ENCODE data around the gene ZPBP. TPM values are rescaled to one million over a fixed set of nuclear protein-coding genes. Genes with fewer than 3 reads are reported as not detected.

Gene ZPBP
- total RNA-seq, 1 experiment from 2014 or later = not detected

DNA sequence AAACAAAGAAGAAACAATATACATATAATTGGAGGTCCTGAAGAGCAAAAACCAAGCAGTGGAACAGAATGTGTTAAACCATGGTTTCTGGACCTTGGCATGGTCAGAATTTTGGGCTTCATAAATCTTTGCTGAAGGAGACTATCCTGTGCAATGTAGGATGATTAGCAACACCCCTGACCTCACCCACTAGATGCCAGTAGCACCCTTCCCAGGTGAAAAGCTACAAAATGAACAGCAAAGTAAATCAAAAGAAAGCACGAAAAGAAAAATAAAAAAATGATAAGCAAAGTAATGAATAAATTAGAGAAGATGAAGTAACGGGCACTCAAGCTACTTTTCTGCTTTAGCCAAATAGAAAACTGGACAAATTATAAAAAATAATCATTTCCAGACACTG lies 19.2 kb upstream of the ZPBP start:
- TF ChIP-seq, protein P1, sequence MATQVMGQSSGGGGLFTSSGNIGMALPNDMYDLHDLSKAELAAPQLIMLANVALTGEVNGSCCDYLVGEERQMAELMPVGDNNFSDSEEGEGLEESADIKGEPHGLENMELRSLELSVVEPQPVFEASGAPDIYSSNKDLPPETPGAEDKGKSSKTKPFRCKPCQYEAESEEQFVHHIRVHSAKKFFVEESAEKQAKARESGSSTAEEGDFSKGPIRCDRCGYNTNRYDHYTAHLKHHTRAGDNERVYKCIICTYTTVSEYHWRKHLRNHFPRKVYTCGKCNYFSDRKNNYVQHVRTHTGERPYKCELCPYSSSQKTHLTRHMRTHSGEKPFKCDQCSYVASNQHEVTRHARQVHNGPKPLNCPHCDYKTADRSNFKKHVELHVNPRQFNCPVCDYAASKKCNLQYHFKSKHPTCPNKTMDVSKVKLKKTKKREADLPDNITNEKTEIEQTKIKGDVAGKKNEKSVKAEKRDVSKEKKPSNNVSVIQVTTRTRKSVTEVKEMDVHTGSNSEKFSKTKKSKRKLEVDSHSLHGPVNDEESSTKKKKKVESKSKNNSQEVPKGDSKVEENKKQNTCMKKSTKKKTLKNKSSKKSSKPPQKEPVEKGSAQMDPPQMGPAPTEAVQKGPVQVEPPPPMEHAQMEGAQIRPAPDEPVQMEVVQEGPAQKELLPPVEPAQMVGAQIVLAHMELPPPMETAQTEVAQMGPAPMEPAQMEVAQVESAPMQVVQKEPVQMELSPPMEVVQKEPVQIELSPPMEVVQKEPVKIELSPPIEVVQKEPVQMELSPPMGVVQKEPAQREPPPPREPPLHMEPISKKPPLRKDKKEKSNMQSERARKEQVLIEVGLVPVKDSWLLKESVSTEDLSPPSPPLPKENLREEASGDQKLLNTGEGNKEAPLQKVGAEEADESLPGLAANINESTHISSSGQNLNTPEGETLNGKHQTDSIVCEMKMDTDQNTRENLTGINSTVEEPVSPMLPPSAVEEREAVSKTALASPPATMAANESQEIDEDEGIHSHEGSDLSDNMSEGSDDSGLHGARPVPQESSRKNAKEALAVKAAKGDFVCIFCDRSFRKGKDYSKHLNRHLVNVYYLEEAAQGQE (IDR thresholded peaks at IDR 0.05; ENCODE audit: insufficient read depth in 1 of 2, low read depth in 2 of 2, low read length in 1 of 2) = no peak
- TF ChIP-seq SIN3A (IDR thresholded peaks at IDR 0.05; ENCODE audit: borderline replicate concordance, insufficient read depth, low read depth, low read length) (no peak), TCF7L2 (IDR thresholded peaks at IDR 0.05; ENCODE audit: low read depth, low read length) (no peak), POLR2AphosphoS5 (IDR thresholded peaks at IDR 0.05; ENCODE audit: low read depth, low read length) (no peak)
- TF ChIP-seq, protein P2, sequence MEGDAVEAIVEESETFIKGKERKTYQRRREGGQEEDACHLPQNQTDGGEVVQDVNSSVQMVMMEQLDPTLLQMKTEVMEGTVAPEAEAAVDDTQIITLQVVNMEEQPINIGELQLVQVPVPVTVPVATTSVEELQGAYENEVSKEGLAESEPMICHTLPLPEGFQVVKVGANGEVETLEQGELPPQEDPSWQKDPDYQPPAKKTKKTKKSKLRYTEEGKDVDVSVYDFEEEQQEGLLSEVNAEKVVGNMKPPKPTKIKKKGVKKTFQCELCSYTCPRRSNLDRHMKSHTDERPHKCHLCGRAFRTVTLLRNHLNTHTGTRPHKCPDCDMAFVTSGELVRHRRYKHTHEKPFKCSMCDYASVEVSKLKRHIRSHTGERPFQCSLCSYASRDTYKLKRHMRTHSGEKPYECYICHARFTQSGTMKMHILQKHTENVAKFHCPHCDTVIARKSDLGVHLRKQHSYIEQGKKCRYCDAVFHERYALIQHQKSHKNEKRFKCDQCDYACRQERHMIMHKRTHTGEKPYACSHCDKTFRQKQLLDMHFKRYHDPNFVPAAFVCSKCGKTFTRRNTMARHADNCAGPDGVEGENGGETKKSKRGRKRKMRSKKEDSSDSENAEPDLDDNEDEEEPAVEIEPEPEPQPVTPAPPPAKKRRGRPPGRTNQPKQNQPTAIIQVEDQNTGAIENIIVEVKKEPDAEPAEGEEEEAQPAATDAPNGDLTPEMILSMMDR (IDR thresholded peaks at IDR 0.05) = no peak; the same call in 1 of the 2 replicates
- Histone ChIP-seq H3K4me3 (ENCODE audit: low read depth in 2 of 2, low read length in 2 of 2) (no peak overlapping the region), H3K27ac (ENCODE audit: low read length) (no peak overlapping the region), H3K4me1 (ENCODE audit: control insufficient read depth, insufficient read depth, low read length) (no peaks in the 10 kb centered on the region), H3K27me3 (ENCODE audit: control insufficient read depth, insufficient read depth, low read length) (0 out of 2 replicates have a peak, but pooled peaks cover 4% of the 10 kb centered on the region), H3K9me3 (ENCODE audit: control insufficient read depth, insufficient read depth, low read depth, low read length) (peaks cover 6% of the 10 kb centered on the region), H3K36me3 (ENCODE audit: control insufficient read depth, insufficient read depth, low read length) (no peaks in the 10 kb centered on the region; the same call in 1 of the 2 replicates)
- no peak for ATAC-seq
- CTCF ChIA-PET = no interaction called here
- no peak for DNase-seq (ENCODE audit: low read depth, low spot score)
- intact Hi-C loops (cut with micrococcal nuclease; ENCODE audit: unreplicated experiment) = no loop called here
- POLR2A ChIA-PET = no interaction called here
- BruUV-seq (replicated peaks) = no TSS peak
- in situ Hi-C loops (cut with HindIII; ENCODE audit: low pct_unique_long_range_greater_than_20kb, low sequenced_read_pairs) = no loop called here

DNA sequence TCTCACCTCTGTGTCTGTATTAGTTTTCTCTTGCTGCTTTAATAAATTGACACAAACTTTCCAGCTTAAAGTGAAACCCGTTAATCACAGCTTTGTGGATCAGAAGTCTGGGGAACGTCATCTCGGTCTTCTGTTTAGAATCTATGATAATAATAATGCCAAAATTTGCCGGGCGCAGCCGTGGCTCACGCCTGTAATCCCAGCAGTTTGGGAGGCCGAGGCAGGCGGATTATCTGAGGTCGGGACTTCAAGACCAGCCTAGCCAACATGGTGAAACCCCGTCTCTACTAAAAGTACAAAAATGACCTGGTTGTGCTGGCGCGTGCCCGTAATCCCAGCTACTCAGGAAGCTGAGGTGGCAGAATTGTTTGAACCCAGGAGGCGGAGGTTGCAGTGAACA lies 8.8 kb upstream of the ZPBP start:
- no peak overlapping the region for H3K4me3 ChIP-seq (ENCODE audit: low read depth in 2 of 2, low read length in 2 of 2)
- ChIA-PET POLR2A (no interaction called here), CTCF (no interaction called here)
- H3K9me3 ChIP-seq (ENCODE audit: control insufficient read depth, insufficient read depth, low read depth, low read length) = no peaks in the 10 kb centered on the region
- intact Hi-C loops (cut with micrococcal nuclease; ENCODE audit: unreplicated experiment) (no loop called here), in situ Hi-C loops (cut with HindIII; ENCODE audit: low pct_unique_long_range_greater_than_20kb, low sequenced_read_pairs) (no loop called here)
- no peak for ATAC-seq
- BruUV-seq (replicated peaks) = no TSS peak
- peaks cover 6% of the 10 kb centered on the region; the same call in 1 of the 2 replicates for H3K27me3 ChIP-seq (ENCODE audit: control insufficient read depth, insufficient read depth, low read length)
- no peaks in the 10 kb centered on the region for H3K4me1 ChIP-seq (ENCODE audit: control insufficient read depth, insufficient read depth, low read length)
- no peaks in the 10 kb centered on the region for H3K36me3 ChIP-seq (ENCODE audit: control insufficient read depth, insufficient read depth, low read length)
- TF ChIP-seq, protein P2 (IDR thresholded peaks at IDR 0.05) = no peak
- no peak for TF ChIP-seq TCF7L2 (IDR thresholded peaks at IDR 0.05; ENCODE audit: low read depth, low read length)
- no peak for TF ChIP-seq POLR2AphosphoS5 (IDR thresholded peaks at IDR 0.05; ENCODE audit: low read depth, low read length)
- no peak for TF ChIP-seq SIN3A (IDR thresholded peaks at IDR 0.05; ENCODE audit: borderline replicate concordance, insufficient read depth, low read depth, low read length)
- TF ChIP-seq, protein P1 (IDR thresholded peaks at IDR 0.05; ENCODE audit: insufficient read depth in 1 of 2, low read depth in 2 of 2, low read length in 1 of 2) = no peak
- no peak overlapping the region for H3K27ac ChIP-seq (ENCODE audit: low read length)
- DNase-seq (ENCODE audit: low read depth, low spot score) = no peak

Measured in Panc1 (cell line).